ENCODE results near the gene SPRED2. TPM values are rescaled to one million over a fixed set of nuclear protein-coding genes. Genes with fewer than 3 reads are reported as not detected.
A peak's percentile ranks its signal among the peaks of the same experiment; 100 is the strongest.

The SPRED2 gene
- total RNA-seq, 2 experiments from 2014 or later, result 8.0 to 11.4 TPM

DNA sequence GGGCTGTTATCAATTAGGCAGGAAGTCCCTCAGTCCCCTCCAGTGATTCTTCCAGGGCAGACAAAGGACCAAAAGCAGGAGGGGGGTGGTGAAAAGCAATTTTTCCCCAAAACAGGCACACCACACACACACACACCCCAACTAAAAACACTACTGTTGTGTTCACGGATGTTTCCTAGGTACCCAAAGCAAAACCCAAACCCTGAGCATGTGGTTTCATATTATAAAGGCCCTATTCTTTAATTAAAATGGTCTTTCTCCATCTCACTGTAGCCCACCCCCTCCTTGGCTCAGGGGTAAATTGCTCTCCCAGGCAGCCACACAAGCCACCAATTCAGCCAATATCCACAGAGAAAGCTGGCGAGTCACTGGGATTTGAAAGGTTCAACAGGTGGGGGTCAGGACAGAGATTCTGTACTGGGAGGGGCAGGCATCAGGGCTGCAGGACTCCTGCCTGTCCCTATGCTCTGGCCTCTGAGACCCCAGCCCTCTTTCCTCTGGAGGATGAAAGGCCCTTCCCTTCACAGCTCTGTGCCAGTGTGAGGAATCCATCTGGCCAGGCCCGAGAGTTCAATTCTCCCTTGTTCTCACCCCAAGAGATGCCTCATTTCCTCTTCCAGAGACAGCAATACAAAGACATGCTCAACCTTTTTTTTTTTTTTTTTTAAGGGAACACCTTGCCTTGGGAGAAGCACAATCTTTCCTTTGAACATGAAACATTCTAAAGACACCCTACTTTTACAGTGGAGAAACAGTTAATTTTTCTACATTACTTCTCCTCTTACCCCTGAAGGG lies 43.6 kb downstream of the SPRED2 start:
- DNase-seq, result no peak
- Mint-ChIP-seq H3K36me3 (ENCODE audit: low read depth) (no peaks in the 10 kb centered on the region), H3K4me3 (no peak overlapping the region), H3K27me3 (ENCODE audit: low read depth) (peaks cover 3% of the 10 kb centered on the region), H3K9me3 (no peaks in the 10 kb centered on the region), H3K4me1 (ENCODE audit: low read depth) (peaks cover 20% of the 10 kb centered on the region), H3K27ac (no peak overlapping the region)
- CTCF ChIA-PET, result no interaction called here
- intact Hi-C loops (cut with micrococcal nuclease), result no loop called here

DNA sequence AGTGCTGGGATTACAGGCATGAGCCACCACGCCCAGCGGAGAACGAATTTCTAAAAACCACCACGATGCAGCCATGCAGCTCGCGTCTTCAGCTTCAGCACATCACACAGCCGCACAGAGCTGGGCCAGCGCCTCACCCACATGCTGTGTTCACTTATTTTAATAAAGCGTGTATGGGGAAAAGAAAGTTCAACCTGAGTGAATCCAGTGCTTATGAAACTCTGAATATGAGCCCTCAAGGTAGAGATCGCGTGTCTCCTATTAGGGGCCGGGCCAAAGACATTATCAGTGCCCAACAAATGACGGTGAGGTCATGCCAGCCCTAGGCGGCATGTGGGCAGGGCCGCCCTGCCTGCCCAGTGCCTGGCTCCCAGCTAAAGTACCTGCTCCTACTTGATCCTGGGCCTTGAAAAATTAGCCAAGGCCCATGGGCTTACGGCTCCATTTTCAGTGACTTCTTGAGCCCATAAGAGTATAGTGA lies 44.3 kb downstream of the SPRED2 start:
- Mint-ChIP-seq H3K36me3 (ENCODE audit: low read depth) (no peaks in the 10 kb centered on the region), H3K4me3 (no peak overlapping the region), H3K27ac (no peak overlapping the region), H3K27me3 (ENCODE audit: low read depth) (peaks cover 3% of the 10 kb centered on the region), H3K9me3 (no peaks in the 10 kb centered on the region), H3K4me1 (ENCODE audit: low read depth) (peaks cover 24% of the 10 kb centered on the region)
- no peak for DNase-seq
- CTCF ChIA-PET, result no interaction called here
- intact Hi-C loops (cut with micrococcal nuclease), result no loop called here

DNA sequence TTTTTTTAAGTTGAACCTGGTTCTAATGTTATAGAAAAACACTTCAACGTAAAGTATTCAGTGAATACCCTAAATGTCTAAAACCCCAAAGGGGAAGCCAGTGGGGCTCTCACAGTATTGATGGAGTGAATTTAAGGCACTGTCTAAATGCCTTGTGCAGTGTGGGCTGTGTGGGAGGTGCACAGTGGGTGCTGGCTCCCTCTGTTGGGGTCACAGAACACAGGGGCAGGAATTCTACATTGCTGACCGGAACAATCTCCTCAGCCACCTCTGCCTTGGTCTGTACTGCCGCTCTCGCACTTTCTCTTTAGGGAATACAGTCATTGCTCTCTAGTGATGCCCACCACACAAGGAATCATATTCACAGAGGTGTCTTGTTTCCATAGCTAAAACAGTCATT lies 45.4 kb downstream of the SPRED2 start:
- H3K27me3 Mint-ChIP-seq (ENCODE audit: low read depth), result no peaks in the 10 kb centered on the region
- peaks cover 35% of the 10 kb centered on the region for H3K4me1 Mint-ChIP-seq (ENCODE audit: low read depth)
- H3K27ac Mint-ChIP-seq, result no peak overlapping the region
- DNase-seq, result no peak
- CTCF ChIA-PET, result interaction anchor here (0.6 kb wide), 1 partner anchor 21 kb away, joined by 4 read pairs; no protein-coding TSS in a partner anchor
- H3K4me3 Mint-ChIP-seq, result no peak overlapping the region
- H3K9me3 Mint-ChIP-seq, result no peaks in the 10 kb centered on the region
- no peaks in the 10 kb centered on the region for H3K36me3 Mint-ChIP-seq (ENCODE audit: low read depth)
- intact Hi-C loops (cut with micrococcal nuclease), result no loop called here

DNA sequence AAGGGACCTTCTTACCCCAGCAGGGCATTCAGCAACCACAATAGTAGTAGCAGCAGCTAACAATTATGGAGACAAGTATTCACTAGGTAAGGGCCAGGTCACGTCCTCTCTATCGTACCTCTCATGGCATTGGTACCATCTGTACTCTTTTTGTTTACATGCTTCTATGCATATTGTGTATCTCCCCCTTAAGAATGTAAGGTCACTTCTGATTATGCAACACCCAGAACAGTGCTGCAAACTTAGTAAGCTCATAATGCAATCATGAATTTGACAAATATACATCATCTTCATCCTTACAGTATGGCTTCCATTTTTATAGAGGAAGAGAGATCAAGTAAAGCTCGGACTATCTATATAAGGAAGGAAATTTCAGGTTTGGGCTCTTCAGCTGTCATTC lies 46.1 kb downstream of the SPRED2 start:
- no peak for DNase-seq
- CTCF ChIA-PET, result interaction anchor here (0.6 kb wide), 1 partner anchor 22 kb away, joined by 4 read pairs; no protein-coding TSS in a partner anchor
- Mint-ChIP-seq H3K27me3 (ENCODE audit: low read depth) (no peaks in the 10 kb centered on the region), H3K4me1 (ENCODE audit: low read depth) (peaks cover 41% of the 10 kb centered on the region), H3K27ac (no peak overlapping the region), H3K36me3 (ENCODE audit: low read depth) (no peaks in the 10 kb centered on the region), H3K9me3 (no peaks in the 10 kb centered on the region), H3K4me3 (no peak overlapping the region)
- intact Hi-C loops (cut with micrococcal nuclease), result no loop called here

DNA sequence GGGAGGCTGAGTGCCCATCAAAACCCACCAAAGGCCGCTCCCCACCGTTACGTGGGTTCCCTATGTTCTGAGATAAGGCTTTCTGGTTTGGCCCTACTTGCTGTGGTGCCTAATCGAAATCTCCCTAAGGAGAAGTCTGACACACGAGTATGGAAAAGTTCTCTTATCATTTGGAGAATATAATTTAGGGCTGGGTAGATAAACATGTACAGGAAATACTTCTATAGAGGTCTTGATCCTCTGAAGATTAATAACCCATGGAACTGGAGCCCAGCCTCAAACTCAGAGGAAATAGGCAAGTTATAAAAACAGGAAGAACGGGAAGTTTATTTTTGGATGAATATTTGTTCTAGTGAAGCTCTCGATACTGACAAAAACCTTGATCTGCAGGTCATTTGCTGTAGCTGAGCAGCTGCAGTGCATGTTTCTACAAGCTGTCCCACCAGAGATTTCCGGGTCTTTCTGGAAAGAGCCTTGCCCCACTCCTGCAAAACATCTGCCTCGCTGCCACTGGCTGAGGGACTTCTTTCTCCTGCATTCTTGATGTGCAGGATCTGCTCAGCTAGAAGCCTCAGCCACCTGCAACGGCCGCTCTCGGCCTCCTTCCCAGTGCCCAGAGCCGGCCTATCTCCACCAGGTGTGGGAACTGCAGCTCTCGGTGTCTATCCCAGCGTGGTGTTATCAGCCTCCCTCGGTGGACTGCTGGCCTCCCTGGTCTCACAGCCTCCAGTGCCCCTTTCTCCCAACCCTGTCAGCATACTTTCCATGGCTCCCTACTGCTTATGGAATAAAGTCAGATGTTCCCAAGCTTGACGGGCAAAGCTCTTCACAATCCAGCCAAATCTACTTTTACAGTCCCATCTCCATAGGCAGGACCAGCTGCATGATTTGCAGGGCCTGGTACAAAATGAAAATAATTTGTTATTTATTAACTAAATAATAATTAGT lies 48.6 kb downstream of the SPRED2 start:
- Mint-ChIP-seq H3K4me1 (ENCODE audit: low read depth) (peaks cover 25% of the 10 kb centered on the region), H3K27me3 (ENCODE audit: low read depth) (no peaks in the 10 kb centered on the region), H3K9me3 (no peaks in the 10 kb centered on the region), H3K4me3 (no peak overlapping the region), H3K27ac (no peak overlapping the region), H3K36me3 (ENCODE audit: low read depth) (no peaks in the 10 kb centered on the region)
- intact Hi-C loops (cut with micrococcal nuclease), result loop anchor here (1.0 kb wide), 3 partner anchors 18 to 83 kb away; no protein-coding TSS in a partner anchor
- CTCF ChIA-PET, result interaction anchor here (0.7 to 1.6 kb wide), 8 partner anchors 9 to 128 kb away, joined by 3 to 6 read pairs (median 4); no protein-coding TSS in a partner anchor
- DNase-seq, result no peak

DNA sequence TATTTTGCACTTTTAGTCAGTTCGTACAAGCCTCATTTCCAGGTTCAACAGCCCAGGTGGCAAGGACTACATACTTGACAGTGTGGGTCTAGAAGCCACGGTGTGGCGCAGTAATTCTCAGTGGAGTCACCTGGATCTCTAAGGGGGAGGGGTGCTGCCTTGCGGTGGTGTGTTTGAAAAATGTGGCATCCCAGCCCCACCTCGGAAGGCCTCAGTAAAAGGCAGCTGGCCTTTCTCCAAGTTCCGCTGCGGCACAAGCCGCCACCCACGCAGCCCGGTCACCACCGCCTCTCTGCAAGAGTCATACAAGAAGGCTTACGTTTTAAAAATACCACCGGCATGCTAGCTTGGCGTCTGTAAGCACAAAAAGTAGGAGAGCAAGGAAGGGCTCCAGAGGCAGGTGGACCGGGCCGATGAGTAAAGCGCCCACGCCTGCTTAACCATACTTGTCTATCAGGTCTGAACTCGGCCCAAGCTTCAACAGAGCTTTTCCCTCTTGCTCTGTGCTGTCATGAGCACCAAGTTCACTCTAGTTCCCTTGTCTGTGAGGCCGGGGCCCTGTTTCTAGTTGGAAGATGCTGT lies 49.5 kb downstream of the SPRED2 start:
- intact Hi-C loops (cut with micrococcal nuclease), result loop anchor here (1.0 kb wide), 8 partner anchors 17 to 170 kb away; no protein-coding TSS in a partner anchor
- Mint-ChIP-seq H3K27ac (no peak overlapping the region), H3K9me3 (no peaks in the 10 kb centered on the region), H3K4me3 (peak overlapping the region; percentile 23), H3K27me3 (ENCODE audit: low read depth) (no peaks in the 10 kb centered on the region), H3K4me1 (ENCODE audit: low read depth) (peaks cover 24% of the 10 kb centered on the region), H3K36me3 (ENCODE audit: low read depth) (no peaks in the 10 kb centered on the region)
- peak; percentile 94 for DNase-seq
- CTCF ChIA-PET, result interaction anchor here (1.1 to 1.6 kb wide), 6 partner anchors 8 to 55 kb away, joined by 3 to 6 read pairs (median 4); no protein-coding TSS in a partner anchor

DNA sequence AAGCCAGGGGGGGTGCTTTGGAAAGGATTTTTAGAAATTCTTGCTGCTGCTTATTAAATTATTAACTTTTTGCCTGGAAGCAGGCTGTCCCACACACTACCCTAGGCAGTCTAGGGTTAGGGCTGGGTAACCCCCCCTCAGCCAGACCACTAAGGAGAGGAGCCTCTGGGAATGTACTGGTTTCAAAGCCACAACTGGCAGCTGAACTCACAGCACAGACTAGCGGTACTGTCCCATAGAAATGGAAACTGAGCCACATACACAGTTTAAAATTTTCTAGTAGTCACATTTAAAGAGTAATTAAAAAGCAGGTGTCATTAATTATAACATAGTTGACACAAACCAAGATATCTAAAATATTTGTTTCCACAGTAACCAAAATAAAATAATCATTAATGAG lies 50.1 kb downstream of the SPRED2 start:
- Mint-ChIP-seq H3K36me3 (ENCODE audit: low read depth) (no peaks in the 10 kb centered on the region), H3K4me3 (no peak overlapping the region), H3K4me1 (ENCODE audit: low read depth) (peaks cover 29% of the 10 kb centered on the region), H3K27me3 (ENCODE audit: low read depth) (no peaks in the 10 kb centered on the region), H3K27ac (no peak overlapping the region), H3K9me3 (no peaks in the 10 kb centered on the region)
- DNase-seq, result no peak
- CTCF ChIA-PET, result interaction anchor here (1.1 to 1.6 kb wide), 4 partner anchors 10 to 55 kb away, joined by 4 to 6 read pairs (median 5); no protein-coding TSS in a partner anchor
- intact Hi-C loops (cut with micrococcal nuclease), result loop anchor here (1.0 kb wide), 5 partner anchors 48 to 171 kb away; no protein-coding TSS in a partner anchor

DNA sequence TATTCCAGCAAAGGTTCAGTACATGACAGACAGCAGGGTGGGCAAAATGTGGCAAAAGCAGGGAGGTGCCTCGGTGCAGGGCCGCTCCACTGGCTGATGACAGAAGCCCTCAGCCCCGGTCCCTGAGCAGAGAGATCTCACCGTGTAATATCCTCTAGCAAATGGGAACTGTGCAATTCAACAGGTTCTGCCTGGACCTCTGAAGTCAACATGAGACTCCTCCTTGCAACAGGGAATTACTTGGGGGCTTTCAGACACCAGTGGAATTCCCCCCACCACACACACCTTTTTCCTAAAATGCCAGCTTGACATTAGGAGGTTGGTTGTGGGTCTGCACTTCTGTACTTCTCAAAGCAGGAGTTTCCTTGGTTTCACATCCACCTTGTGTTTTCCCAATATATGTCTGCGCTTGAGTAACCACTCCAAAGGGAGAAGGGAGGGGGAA lies 50.8 kb downstream of the SPRED2 start:
- intact Hi-C loops (cut with micrococcal nuclease), result loop anchor here (1.0 kb wide), 5 partner anchors 49 to 172 kb away; no protein-coding TSS in a partner anchor
- CTCF ChIA-PET, result interaction anchor here (0.9 to 1.6 kb wide), 2 partner anchors 56 to 192 kb away, joined by 5 read pairs; no protein-coding TSS in a partner anchor
- DNase-seq, result no peak
- peaks cover 30% of the 10 kb centered on the region for H3K4me1 Mint-ChIP-seq (ENCODE audit: low read depth)
- no peak overlapping the region for H3K27ac Mint-ChIP-seq
- H3K36me3 Mint-ChIP-seq (ENCODE audit: low read depth), result no peaks in the 10 kb centered on the region
- no peak overlapping the region for H3K4me3 Mint-ChIP-seq
- H3K9me3 Mint-ChIP-seq, result no peaks in the 10 kb centered on the region
- peaks cover 2% of the 10 kb centered on the region for H3K27me3 Mint-ChIP-seq (ENCODE audit: low read depth)

DNA sequence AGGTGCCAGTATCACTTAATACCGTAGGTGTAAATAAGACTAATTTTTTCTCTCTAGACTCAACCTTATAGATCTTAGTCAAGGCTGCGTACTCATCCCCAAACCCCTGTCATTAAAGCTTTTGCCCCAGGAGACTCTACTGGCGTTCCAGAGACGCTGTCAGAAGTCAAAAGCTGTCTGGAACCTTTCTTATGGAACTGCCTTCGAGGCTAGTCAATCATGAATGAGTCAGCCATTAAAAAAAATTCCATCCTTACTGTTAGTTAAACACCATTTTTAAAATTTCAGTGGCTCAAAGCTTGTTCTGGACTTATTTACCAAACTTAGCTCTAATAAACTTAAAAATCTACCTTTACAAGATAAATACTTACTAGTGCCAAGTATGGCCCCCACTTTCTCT lies 52.1 kb downstream of the SPRED2 start:
- H3K9me3 Mint-ChIP-seq, result no peaks in the 10 kb centered on the region
- H3K4me1 Mint-ChIP-seq (ENCODE audit: low read depth), result peaks cover 30% of the 10 kb centered on the region
- H3K4me3 Mint-ChIP-seq, result no peak overlapping the region
- H3K27ac Mint-ChIP-seq, result no peak overlapping the region
- DNase-seq, result no peak
- H3K27me3 Mint-ChIP-seq (ENCODE audit: low read depth), result peaks cover 10% of the 10 kb centered on the region
- CTCF ChIA-PET, result no interaction called here
- intact Hi-C loops (cut with micrococcal nuclease), result no loop called here
- H3K36me3 Mint-ChIP-seq (ENCODE audit: low read depth), result no peaks in the 10 kb centered on the region

DNA sequence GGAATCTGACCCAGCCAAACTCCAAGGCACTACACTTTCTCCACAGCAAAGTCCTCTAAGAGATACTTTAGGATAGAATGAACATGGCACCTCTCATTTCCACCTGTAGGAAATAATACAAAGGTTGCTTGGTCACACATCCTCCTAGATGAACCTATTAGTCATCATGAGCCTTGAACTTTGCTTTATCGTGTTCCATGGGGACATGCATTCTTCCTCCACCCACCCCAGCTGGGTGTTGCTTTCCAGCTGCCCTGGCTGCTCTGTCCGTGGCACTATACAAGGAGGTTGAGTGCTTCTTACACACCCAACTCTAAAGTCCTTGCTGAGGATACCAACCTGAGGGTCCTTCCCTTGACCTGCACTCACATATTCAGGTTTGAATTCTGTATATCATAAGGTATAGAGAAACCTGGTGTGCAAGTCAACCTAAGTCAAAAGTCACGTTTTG lies 52.7 kb downstream of the SPRED2 start:
- intact Hi-C loops (cut with micrococcal nuclease), result no loop called here

DNA sequence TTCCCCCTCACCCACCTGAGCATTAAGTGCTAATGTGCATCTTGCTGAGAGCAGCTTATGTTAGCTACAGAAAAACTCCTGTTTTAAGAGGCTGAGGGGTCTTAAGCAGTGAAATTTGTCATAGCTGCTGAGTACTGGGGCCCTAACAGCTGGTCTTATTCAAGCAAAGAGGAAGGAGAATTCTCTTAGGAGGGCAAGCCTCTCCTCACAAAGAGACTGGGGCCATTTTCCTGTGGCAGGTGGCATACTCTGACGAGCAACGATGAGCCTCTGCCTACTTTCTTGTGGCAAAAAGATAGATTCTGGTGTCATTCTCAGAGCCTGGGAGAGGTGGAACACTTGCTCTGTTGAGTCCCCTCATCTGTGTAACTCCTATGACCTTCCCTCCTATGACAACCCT lies 53.2 kb downstream of the SPRED2 start:
- H3K4me1 Mint-ChIP-seq (ENCODE audit: low read depth), result peaks cover 32% of the 10 kb centered on the region
- no peak overlapping the region for H3K27ac Mint-ChIP-seq
- DNase-seq, result no peak
- no peaks in the 10 kb centered on the region for H3K36me3 Mint-ChIP-seq (ENCODE audit: low read depth)
- H3K27me3 Mint-ChIP-seq (ENCODE audit: low read depth), result peaks cover 10% of the 10 kb centered on the region
- intact Hi-C loops (cut with micrococcal nuclease), result no loop called here
- H3K9me3 Mint-ChIP-seq, result no peaks in the 10 kb centered on the region
- CTCF ChIA-PET, result no interaction called here
- H3K4me3 Mint-ChIP-seq, result no peak overlapping the region

More for the DNA sequence above, 52.7 kb downstream of the SPRED2 start:
- no peaks in the 10 kb centered on the region for H3K9me3 Mint-ChIP-seq
- H3K27me3 Mint-ChIP-seq (ENCODE audit: low read depth), result peaks cover 10% of the 10 kb centered on the region
- H3K4me1 Mint-ChIP-seq (ENCODE audit: low read depth), result peaks cover 31% of the 10 kb centered on the region
- CTCF ChIA-PET, result no interaction called here
- H3K4me3 Mint-ChIP-seq, result no peak overlapping the region
- DNase-seq, result no peak
- no peaks in the 10 kb centered on the region for H3K36me3 Mint-ChIP-seq (ENCODE audit: low read depth)
- no peak overlapping the region for H3K27ac Mint-ChIP-seq

All from activated naive CD4-positive, alpha-beta T cell treated with anti-CD3 and anti-CD28 coated beads for 36 hours (primary cell).